ENCODE data around the gene MSI2.

DNA sequence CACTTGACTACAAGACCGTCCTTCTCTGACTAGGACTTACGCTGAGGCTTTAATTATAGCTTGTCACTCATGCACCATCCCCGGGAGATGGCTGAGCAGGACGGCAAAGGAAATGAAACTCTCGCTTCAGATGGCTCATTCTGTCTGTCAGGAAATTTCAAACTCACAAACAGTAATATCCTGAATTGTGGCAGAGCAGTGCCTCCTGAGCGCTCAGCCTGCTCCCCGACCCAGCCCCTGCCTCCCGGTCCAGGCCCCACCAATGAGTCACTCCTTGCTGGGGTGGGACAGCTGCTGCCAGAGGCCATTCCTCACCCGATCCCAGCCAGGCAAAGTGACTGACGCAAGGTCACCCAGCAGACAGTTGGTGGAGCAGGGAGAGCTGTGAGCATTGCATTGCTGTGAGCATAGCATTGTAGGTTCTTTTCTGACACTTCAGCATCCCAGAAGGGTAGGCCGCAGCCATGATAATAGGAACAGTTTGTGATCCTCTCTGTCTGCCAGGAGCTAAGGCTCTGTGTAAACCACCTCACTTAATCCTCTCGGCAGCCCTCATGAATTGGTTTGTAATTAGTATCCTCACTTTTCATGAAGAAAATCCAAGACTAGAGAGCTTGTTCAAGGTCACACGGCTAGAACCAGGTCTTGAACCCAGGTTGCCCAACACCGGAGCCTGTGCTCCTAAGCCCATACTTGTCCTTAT, 467.9 kb downstream of the MSI2 start:
- TF ChIP-seq, protein P1, sequence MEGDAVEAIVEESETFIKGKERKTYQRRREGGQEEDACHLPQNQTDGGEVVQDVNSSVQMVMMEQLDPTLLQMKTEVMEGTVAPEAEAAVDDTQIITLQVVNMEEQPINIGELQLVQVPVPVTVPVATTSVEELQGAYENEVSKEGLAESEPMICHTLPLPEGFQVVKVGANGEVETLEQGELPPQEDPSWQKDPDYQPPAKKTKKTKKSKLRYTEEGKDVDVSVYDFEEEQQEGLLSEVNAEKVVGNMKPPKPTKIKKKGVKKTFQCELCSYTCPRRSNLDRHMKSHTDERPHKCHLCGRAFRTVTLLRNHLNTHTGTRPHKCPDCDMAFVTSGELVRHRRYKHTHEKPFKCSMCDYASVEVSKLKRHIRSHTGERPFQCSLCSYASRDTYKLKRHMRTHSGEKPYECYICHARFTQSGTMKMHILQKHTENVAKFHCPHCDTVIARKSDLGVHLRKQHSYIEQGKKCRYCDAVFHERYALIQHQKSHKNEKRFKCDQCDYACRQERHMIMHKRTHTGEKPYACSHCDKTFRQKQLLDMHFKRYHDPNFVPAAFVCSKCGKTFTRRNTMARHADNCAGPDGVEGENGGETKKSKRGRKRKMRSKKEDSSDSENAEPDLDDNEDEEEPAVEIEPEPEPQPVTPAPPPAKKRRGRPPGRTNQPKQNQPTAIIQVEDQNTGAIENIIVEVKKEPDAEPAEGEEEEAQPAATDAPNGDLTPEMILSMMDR (IDR thresholded peaks at IDR 0.05): no peak
- no peak for TF ChIP-seq POLR2A (IDR thresholded peaks at IDR 0.05)
